ENCODE measurements around the gene CELF6.

Gene CELF6

GRCh38 chr15:72306211-72306785, 13.7 kb downstream of the CELF6 start:
- H2AFZ ChIP-seq (ENCODE audit: low read depth) = no peak overlapping the region
- no peaks in the 10 kb centered on the region for H3K27me3 ChIP-seq (ENCODE audit: insufficient read depth, low read depth)
- H3K4me3 ChIP-seq (IDR thresholded peaks at IDR 0.05; ENCODE audit: insufficient read depth, low read depth, low read length) = no peak overlapping the region
- H3K27ac ChIP-seq = no peak overlapping the region
- no peaks in the 10 kb centered on the region for H3K79me2 ChIP-seq (ENCODE audit: insufficient read depth, low read depth)
- H3K9ac ChIP-seq = no peak overlapping the region
- H4K20me1 ChIP-seq (ENCODE audit: insufficient read depth) = no peaks in the 10 kb centered on the region
- no peaks in the 10 kb centered on the region for H3K4me1 ChIP-seq (ENCODE audit: low read depth, poor library complexity, severe bottlenecking)
- H3K4me2 ChIP-seq = no peak overlapping the region
- TF ChIP-seq, protein P1, sequence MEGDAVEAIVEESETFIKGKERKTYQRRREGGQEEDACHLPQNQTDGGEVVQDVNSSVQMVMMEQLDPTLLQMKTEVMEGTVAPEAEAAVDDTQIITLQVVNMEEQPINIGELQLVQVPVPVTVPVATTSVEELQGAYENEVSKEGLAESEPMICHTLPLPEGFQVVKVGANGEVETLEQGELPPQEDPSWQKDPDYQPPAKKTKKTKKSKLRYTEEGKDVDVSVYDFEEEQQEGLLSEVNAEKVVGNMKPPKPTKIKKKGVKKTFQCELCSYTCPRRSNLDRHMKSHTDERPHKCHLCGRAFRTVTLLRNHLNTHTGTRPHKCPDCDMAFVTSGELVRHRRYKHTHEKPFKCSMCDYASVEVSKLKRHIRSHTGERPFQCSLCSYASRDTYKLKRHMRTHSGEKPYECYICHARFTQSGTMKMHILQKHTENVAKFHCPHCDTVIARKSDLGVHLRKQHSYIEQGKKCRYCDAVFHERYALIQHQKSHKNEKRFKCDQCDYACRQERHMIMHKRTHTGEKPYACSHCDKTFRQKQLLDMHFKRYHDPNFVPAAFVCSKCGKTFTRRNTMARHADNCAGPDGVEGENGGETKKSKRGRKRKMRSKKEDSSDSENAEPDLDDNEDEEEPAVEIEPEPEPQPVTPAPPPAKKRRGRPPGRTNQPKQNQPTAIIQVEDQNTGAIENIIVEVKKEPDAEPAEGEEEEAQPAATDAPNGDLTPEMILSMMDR (conservative IDR thresholded peaks at IDR 0.05; ENCODE audit: low read depth, low read length) = no peak
- H3K36me3 ChIP-seq (ENCODE audit: insufficient read depth) = no peaks in the 10 kb centered on the region

DNA sequence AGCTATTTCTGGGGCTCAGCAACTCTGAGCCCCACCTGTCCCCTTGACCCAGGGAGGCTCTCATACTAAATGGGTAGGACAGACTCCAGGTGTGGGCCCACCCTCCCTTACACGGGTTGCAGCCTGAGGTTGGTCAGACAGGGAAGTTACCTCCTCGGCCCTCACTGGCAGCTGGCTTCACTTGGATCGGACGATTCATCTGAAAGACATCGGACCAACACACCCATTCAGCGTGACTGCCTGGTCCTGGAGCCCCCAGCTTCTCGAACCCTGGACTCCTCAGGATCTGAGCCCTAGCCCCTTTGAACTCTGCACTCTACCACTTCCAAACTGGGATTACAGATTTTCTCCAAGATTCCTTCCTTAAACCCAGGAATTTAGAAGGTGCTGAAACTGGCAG, 15.4 kb downstream of the CELF6 start:
- Histone ChIP-seq H3K36me3 (ENCODE audit: insufficient read depth) (no peaks in the 10 kb centered on the region), H2AFZ (ENCODE audit: low read depth) (no peak overlapping the region), H3K4me2 (no peak overlapping the region), H3K4me1 (ENCODE audit: low read depth, poor library complexity, severe bottlenecking) (no peaks in the 10 kb centered on the region), H3K27me3 (ENCODE audit: insufficient read depth, low read depth) (no peaks in the 10 kb centered on the region), H4K20me1 (ENCODE audit: insufficient read depth) (no peaks in the 10 kb centered on the region), H3K9ac (no peak overlapping the region), H3K27ac (no peak overlapping the region), H3K4me3 (IDR thresholded peaks at IDR 0.05; ENCODE audit: insufficient read depth, low read depth, low read length) (no peak overlapping the region), H3K79me2 (ENCODE audit: insufficient read depth, low read depth) (no peaks in the 10 kb centered on the region)
- TF ChIP-seq, protein P1 (conservative IDR thresholded peaks at IDR 0.05; ENCODE audit: low read depth, low read length) = no peak

DNA sequence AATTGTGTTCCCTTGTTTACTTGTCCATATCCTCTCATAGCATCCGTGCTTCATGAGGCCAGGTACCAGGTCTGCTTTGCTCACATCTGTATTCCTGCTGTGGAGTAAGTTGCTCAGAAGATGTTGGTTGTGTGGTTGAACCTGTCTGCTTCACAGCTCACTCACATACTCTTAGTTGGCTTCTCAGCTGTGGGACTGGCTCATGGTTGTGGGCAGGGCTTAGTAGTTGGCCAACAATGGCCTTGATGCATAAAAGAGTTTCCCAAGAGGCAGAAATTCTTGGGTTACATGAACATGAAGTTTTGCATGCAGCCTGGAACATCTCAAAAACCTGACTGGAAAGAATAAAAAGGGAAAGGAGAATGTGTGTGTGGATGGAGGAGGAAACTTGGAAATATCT, 17.0 kb downstream of the CELF6 start:
- Histone ChIP-seq H4K20me1 (ENCODE audit: insufficient read depth) (no peaks in the 10 kb centered on the region), H3K4me1 (ENCODE audit: low read depth, poor library complexity, severe bottlenecking) (no peaks in the 10 kb centered on the region), H3K27ac (no peak overlapping the region), H3K79me2 (ENCODE audit: insufficient read depth, low read depth) (no peaks in the 10 kb centered on the region), H3K36me3 (ENCODE audit: insufficient read depth) (no peaks in the 10 kb centered on the region), H3K4me3 (IDR thresholded peaks at IDR 0.05; ENCODE audit: insufficient read depth, low read depth, low read length) (no peak overlapping the region), H2AFZ (ENCODE audit: low read depth) (no peak overlapping the region), H3K9ac (no peak overlapping the region), H3K27me3 (ENCODE audit: insufficient read depth, low read depth) (no peaks in the 10 kb centered on the region), H3K4me2 (no peak overlapping the region)
- TF ChIP-seq, protein P1 (conservative IDR thresholded peaks at IDR 0.05; ENCODE audit: low read depth, low read length) = no peak

- Histone ChIP-seq H4K20me1 (ENCODE audit: insufficient read depth) (no peaks in the 10 kb centered on the region), H3K79me2 (ENCODE audit: insufficient read depth, low read depth) (no peaks in the 10 kb centered on the region), H3K4me1 (ENCODE audit: low read depth, poor library complexity, severe bottlenecking) (no peaks in the 10 kb centered on the region), H3K4me3 (IDR thresholded peaks at IDR 0.05; ENCODE audit: insufficient read depth, low read depth, low read length) (no peak overlapping the region), H3K36me3 (ENCODE audit: insufficient read depth) (no peaks in the 10 kb centered on the region), H2AFZ (ENCODE audit: low read depth) (no peak overlapping the region), H3K27ac (no peak overlapping the region), H3K4me2 (no peak overlapping the region), H3K9ac (no peak overlapping the region), H3K27me3 (ENCODE audit: insufficient read depth, low read depth) (no peaks in the 10 kb centered on the region)
- TF ChIP-seq, protein P1 (conservative IDR thresholded peaks at IDR 0.05; ENCODE audit: low read depth, low read length) = no peak
These were observed 30.2 kb downstream of the CELF6 start for GRCh38 chr15:72289597-72290325.
